ENCODE results near the gene PIP5K1A.
"Not testable (repeated sequence)": the region's sequence is repeated elsewhere in the genome, so short reads cannot be mapped to it uniquely, and the experiment has no call there.

Gene PIP5K1A

GRCh38 chr1:151198254-151199127 lies at the start of gene PIP5K1A:
PIP5K1A (plus strand) TSS chr1:151198552; CDS start chr1:151198997, 445 bp downstream.
- DNase-seq = peak; percentile 96

DNA sequence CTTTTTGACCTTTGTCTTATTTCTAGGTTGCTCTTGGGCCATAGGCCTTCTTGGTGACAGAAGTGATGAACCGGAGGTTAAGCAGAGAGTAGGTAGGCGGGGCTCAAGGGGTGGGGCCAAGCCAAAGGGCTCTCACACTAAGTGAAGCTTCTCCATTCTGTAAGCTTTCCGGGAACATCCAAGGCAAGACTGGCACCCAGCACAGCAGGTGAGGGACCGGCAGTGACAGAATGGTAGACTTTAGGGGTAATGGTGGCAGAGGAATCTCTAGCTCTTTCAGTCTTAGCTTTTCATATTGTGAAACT lies 41.9 kb upstream of the PIP5K1A start, which contains the start of gene TNFAIP8L2:
Gene TNFAIP8L2, plus strand, starts transcription at position 135 of the 305 bp plus-strand sequence. CDS start 2,049 bp downstream, outside the sequence.
- DNase-seq = no peak

- no peak for DNase-seq
These were observed 41.3 kb upstream of the PIP5K1A start for GRCh38 chr1:151157067-151157531.

GRCh38 chr1:151158326-151158725 lies 40.0 kb upstream of the PIP5K1A start:
- DNase-seq = no peak

DNA sequence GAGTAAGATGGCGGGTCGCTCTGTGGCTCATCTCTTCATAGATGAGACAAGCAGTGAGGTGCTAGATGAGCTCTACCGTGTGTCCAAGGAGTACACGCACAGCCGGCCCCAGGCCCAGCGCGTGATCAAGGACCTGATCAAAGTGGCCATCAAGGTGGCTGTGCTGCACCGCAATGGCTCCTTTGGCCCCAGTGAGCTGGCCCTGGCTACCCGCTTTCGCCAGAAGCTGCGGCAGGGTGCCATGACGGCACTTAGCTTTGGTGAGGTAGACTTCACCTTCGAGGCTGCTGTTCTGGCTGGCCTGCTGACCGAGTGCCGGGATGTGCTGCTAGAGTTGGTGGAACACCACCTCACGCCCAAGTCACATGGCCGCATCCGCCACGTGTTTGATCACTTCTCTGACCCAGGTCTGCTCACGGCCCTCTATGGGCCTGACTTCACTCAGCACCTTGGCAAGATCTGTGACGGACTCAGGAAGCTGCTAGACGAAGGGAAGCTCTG lies 39.6 kb upstream of the PIP5K1A start:
- DNase-seq = no peak

- DNase-seq = no peak
These were observed 39.0 kb upstream of the PIP5K1A start for GRCh38 chr1:151159373-151159772.

DNA sequence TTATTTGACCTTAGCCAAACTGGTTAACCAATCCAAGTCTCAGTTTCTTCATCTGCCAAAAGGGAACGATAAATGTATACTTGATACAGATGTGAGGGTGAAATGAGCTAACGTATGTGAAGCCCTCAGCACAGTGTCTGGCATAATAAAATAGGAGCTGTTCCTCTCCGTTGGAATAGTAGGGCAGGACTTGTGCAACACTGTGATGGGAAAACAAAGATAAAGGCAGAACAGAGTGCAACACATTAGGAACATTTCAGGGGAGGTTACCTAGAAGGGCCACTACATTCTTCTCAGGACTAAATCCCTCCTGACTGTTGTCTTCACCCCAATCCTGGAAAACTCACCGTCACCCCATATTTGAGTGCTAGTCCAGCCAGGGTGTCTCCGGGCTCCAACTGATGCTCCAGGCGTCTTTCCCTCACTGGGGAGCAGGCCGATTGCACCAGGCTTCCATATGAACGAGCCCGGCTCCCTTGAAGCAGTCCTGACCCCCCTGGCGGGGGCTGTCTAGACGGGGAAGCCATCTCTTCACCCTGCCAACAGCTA lies 33.5 kb upstream of the PIP5K1A start:
- DNase-seq = no peak

DNA sequence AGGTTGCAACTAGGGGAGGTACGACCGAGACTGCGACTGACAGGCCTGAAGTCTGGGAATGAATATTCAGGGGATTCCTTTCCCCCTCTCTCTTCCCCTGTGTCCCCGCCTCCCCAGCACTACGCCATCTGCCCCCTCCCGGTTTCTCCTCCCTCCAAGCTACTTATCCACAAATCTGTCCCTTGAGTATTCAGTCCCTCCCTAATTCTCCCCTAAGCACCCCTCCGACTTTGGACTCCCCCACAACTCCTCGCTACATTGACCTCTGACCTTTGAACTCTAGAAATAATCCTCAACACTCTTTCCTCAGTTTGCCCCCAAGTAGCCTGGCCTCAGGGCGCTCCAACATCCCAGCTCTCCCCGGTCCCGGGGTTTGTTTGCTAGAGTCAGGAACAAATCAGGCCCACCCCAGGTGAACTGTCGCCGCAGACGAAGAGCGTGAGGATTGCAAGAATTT lies 33.0 kb upstream of the PIP5K1A start:
- DNase-seq = no peak

DNA sequence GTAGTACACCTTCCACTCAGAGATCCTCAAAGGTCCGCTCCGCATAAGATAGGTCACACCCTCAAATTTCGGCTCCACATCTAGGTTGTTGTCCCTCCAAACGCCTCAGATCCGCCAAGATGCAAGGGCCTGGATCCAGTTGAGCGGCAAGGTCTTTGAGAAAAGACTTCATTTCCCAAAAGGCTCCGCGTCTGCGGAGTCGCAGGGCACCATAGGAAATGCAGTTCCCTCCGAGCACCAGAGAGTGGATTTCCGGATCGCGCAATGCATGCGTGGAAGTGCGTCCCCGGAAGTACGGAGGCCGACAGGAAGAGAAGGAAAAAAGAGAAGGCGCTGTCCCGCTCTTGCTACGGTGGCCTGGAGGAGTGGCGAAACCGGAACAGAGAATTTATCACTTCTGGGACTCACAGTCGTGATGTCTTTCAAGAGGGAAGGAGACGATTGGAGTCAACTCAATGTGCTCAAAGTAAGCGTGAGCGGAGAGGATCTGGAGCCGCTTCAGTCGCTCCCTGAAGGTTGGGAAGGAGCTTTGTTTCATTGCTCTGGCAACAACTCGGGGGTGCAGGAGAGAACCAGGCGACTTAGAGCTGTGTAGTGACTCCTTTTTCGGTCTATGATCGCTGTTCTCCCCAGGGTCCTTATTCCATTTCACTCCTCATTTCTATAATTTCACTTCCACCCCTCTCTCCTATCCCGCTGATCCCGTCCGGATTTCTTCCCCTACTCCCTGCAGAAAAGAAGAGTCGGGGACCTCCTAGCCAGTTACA lies 32.4 kb upstream of the PIP5K1A start, which contains the start of the genes LYSMD1 and SCNM1:
Gene LYSMD1, minus strand, starts transcription at position 165 of the 767 bp plus-strand sequence. CDS start 644 bp downstream, outside the sequence.
Gene SCNM1, plus strand, starts transcription at position 407 of the 767 bp plus-strand sequence. Its CDS starts 9 bp downstream, at position 416.
- peak; percentile 94 for DNase-seq

- no peak for DNase-seq
These were observed 31.8 kb upstream of the PIP5K1A start for GRCh38 chr1:151166505-151166956.

DNA sequence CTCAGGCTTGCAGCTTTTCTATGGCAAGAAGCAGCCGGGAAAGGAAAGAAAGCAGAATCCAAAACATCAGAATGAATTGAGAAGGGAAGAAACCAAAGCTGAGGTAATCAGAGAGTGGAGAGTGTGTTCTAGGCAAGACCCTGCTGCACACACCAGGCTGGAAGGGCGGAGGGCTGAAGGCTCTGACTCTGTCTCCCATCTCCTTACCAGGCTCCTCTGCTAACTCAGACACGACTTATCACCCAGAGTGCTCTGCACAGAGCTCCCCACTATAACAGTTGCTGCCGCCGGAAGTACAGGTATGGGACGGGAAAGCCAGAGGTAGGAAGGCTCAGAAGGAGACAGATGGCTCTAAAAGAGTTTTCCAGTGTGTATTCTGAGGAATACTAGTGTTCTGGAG lies 31.2 kb upstream of the PIP5K1A start:
- no peak for DNase-seq

GRCh38 chr1:151171190-151171589 lies 27.2 kb upstream of the PIP5K1A start:
- DNase-seq = no peak

DNA sequence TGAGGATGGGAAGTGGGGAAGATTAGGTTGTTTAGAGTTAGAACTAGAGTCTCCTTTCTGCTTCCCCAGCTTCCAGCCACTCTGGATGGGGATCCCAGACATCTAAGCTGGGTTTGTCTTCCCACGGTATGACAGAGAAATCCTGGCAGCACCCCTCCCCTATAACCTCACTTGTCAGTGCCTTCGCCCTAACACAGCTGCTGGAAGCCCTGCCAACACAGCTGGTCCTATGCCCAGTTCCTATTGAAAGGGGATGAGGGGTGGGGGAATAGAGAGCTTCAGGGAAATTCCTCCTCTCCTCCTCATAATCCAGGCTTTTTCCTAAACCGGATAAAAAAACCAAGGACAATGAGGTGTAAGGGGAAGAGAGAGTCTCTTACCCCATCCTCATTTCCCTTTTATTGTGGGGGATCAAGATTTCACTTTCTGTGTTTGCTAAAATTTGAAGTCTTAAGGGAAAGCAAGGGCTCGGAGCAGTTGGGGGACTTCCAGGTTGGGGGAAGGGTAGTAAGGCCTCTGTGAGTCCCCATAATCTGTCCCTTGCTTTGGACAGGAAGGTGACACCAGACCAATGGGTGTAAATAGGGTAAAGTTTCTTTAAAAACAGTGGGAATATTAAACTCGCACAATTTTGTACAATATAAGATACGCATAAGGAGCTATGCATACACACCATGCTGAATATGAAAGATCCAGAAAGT lies 23.2 kb upstream of the PIP5K1A start:
- DNase-seq = no peak

DNA sequence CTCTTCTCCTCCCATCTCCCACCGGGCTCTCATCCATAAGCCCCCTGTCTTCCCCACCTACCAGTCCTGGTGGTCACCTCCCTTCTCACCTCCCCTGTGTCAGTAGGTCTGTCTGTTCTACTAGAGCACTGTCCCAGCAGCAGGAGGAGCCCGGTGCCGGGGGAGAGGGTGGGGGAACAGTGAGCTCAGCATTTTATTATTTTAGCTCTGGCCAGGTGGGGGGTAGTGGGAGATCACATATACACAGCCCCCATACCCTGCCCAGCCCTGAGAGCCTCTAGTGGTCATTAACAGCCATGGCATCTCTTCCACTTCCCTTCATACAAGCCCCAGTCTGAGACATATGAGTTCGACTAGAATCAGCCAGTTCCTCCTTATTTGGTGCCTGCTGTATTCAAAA lies 22.5 kb upstream of the PIP5K1A start, which contains the start of gene TMOD4:
Gene TMOD4, minus strand, starts transcription at position 119 of the 400 bp plus-strand sequence. CDS start 1,106 bp downstream, outside the sequence.
- DNase-seq = no peak

GRCh38 chr1:151176514-151177045 lies 21.8 kb upstream of the PIP5K1A start:
- DNase-seq = no peak

- no peak for DNase-seq
These were observed 14.1 kb upstream of the PIP5K1A start for GRCh38 chr1:151184211-151184610.

DNA sequence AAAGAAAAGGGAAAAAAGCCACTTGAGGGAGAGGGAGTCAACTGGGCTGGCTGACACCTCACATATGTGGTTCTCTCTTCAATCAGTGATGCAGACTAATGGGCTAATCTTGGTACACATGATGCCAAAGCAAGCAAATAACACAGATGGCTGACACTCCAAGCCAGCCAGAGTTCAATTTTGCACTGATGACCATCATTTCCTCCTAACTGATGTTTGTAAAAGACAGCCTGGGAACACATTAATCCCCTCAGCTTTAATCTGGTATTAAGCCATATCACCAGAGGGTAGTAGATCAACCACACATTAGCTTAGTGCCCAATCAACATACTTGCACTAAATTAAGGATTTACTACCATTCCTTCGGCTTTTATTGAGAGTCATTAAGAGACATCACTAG lies 11.1 kb upstream of the PIP5K1A start:
- no peak for DNase-seq

GRCh38 chr1:151188667-151189066 lies 9.7 kb upstream of the PIP5K1A start:
- not testable (repeated sequence) for DNase-seq

DNA sequence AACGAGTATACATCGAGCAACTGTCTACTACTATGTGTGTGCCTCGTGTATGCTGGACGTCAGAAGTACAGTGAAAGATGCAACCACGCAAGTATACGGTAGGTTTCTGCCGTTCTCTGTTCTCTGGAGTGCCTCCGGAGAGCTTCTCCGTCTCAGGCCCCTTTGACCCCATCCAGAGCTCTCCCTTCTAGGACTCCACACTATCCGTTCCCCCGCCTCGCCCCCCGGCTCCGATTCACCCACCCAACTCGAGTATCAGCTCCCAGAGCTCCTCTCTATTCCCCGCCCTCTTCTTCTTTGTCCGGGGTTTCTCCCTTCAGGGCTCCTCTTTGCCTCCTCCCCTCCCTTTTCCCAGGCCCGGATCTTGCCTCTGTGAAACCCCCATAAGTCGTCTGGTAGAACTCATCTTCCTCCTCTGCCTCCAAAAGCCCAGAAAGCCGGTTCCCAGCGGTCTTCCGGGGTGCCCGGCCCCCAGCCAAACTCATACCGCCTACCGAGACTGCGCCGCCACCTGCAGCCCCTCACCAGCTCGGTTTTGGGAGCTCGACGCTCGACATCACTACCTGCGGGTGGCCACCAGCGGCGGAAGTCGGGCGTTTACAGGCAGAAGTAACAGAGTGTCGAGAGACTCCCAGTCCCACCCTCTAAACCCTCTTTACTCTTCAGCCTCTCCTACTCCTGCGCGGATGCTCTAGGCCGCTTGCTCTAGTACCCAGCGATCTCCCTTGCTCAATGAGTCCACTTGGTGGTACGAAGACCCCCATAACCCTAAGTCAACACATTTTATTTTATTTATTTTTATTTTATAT lies 8.5 kb upstream of the PIP5K1A start, which contains the start of gene VPS72:
Gene VPS72, minus strand, starts transcription at position 561 of the 809 bp plus-strand sequence. Its CDS starts 76 bp downstream, at position 485.
- peak; percentile 55 for DNase-seq

DNA sequence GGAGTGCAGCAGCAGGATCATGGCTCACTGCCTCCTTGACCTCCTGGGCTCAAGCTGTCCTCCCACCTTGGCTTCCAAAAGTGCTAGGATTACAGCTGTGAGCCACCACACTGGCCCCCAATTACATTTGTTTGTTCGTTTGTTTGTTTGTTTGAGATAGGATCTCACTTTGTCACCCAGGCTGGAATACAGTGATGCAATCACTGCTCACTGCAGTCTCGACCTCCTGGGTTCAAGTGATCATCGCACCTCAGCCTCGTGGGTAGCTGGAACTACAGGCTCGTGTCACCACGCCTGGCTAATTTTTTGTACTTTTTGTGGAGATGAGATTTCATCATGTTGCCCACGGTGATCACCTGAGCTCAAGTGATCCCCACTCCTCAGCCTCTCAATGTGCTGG lies 6.3 kb upstream of the PIP5K1A start:
- DNase-seq = no peak

GRCh38 chr1:151193304-151193703 lies 5.0 kb upstream of the PIP5K1A start:
- no peak for DNase-seq
